ENCODE results near the gene TRAF3IP1.

- TF ChIP-seq POLR2A (IDR thresholded peaks at IDR 0.05) = no peak
- no peak for TF ChIP-seq CTCF (IDR thresholded peaks at IDR 0.05)
- TF ChIP-seq POLR2AphosphoS5 (IDR thresholded peaks at IDR 0.05) = no peak
These were observed 41.5 kb upstream of the TRAF3IP1 start for GRCh38 chr2:238278626-238279323.
